Measurements from ENCODE around the gene MYBPC2.

The MYBPC2 gene

GRCh38 chr19:50414864-50415660 is 17.6 kb upstream of the MYBPC2 start:
- intact Hi-C loops (cut with DNase I; ENCODE audit: low total_unique reads): loop anchor here (2.0 kb wide), 1 partner anchor 44 kb away; no protein-coding TSS in a partner anchor
- Histone ChIP-seq H3K4me3 (no peak overlapping the region), H3K9me3 (no peaks in the 10 kb centered on the region), H3K4me1 (peaks cover 0 to 17% (median 10%) of the 10 kb centered on the region in 4 donors), H3K36me3 (peaks cover 0 to 19% (median 1%) of the 10 kb centered on the region in 3 donors), H3K27ac (no peak overlapping the region), H3K27me3 (peaks cover 0 to 36% of the 10 kb centered on the region in 2 donors)
- peak; percentile 68 to 79 for DNase-seq
- TF ChIP-seq, protein P1, sequence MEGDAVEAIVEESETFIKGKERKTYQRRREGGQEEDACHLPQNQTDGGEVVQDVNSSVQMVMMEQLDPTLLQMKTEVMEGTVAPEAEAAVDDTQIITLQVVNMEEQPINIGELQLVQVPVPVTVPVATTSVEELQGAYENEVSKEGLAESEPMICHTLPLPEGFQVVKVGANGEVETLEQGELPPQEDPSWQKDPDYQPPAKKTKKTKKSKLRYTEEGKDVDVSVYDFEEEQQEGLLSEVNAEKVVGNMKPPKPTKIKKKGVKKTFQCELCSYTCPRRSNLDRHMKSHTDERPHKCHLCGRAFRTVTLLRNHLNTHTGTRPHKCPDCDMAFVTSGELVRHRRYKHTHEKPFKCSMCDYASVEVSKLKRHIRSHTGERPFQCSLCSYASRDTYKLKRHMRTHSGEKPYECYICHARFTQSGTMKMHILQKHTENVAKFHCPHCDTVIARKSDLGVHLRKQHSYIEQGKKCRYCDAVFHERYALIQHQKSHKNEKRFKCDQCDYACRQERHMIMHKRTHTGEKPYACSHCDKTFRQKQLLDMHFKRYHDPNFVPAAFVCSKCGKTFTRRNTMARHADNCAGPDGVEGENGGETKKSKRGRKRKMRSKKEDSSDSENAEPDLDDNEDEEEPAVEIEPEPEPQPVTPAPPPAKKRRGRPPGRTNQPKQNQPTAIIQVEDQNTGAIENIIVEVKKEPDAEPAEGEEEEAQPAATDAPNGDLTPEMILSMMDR (IDR thresholded peaks at IDR 0.05): peak; percentile 72 to 85

DNA sequence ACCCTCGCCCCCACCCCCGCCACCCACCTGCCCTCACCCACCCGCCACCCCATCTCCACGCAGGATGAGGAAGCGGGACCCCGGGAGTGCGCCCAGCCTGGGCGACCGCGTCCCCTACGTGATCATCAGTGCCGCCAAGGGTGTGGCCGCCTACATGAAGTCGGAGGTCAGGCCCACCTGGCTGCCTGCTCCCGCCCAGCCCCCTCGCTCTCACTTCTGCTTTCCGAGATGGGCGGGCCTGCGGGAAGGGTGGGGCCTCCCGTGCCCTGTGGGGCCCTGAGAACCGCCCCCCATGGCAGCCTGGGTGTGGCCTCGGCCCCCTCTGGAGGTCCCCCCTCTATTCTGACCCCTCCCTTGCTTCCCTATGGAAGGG is 17.0 kb upstream of the MYBPC2 start:
- no peaks in the 10 kb centered on the region for H3K9me3 ChIP-seq
- TF ChIP-seq, protein P1 (IDR thresholded peaks at IDR 0.05): no peak
- intact Hi-C loops (cut with DNase I; ENCODE audit: low total_unique reads): loop anchor here (2.0 kb wide), 1 partner anchor 45 kb away; no protein-coding TSS in a partner anchor
- no peak for DNase-seq
- peaks cover 0 to 17% (median 10%) of the 10 kb centered on the region in 4 donors for H3K4me1 ChIP-seq
- no peak overlapping the region for H3K4me3 ChIP-seq
- H3K27me3 ChIP-seq: peaks cover 0 to 37% of the 10 kb centered on the region in 2 donors
- H3K36me3 ChIP-seq: peaks cover 0 to 14% (median 0%) of the 10 kb centered on the region in 3 donors
- H3K27ac ChIP-seq: no peak overlapping the region

- no peaks in the 10 kb centered on the region for H3K9me3 ChIP-seq
- H3K36me3 ChIP-seq: peaks cover 0 to 14% (median 0%) of the 10 kb centered on the region in 3 donors
- H3K27ac ChIP-seq: no peak overlapping the region
- peaks cover 0 to 43% of the 10 kb centered on the region in 2 donors for H3K27me3 ChIP-seq
- TF ChIP-seq, protein P1 (IDR thresholded peaks at IDR 0.05): no peak
- intact Hi-C loops (cut with DNase I; ENCODE audit: low total_unique reads): no loop called here
- peaks cover 0 to 17% (median 10%) of the 10 kb centered on the region in 4 donors for H3K4me1 ChIP-seq
- no peak overlapping the region for H3K4me3 ChIP-seq
- DNase-seq: no peak
Measured at GRCh38 chr19:50416034-50416977, 16.4 kb upstream of the MYBPC2 start.

DNA sequence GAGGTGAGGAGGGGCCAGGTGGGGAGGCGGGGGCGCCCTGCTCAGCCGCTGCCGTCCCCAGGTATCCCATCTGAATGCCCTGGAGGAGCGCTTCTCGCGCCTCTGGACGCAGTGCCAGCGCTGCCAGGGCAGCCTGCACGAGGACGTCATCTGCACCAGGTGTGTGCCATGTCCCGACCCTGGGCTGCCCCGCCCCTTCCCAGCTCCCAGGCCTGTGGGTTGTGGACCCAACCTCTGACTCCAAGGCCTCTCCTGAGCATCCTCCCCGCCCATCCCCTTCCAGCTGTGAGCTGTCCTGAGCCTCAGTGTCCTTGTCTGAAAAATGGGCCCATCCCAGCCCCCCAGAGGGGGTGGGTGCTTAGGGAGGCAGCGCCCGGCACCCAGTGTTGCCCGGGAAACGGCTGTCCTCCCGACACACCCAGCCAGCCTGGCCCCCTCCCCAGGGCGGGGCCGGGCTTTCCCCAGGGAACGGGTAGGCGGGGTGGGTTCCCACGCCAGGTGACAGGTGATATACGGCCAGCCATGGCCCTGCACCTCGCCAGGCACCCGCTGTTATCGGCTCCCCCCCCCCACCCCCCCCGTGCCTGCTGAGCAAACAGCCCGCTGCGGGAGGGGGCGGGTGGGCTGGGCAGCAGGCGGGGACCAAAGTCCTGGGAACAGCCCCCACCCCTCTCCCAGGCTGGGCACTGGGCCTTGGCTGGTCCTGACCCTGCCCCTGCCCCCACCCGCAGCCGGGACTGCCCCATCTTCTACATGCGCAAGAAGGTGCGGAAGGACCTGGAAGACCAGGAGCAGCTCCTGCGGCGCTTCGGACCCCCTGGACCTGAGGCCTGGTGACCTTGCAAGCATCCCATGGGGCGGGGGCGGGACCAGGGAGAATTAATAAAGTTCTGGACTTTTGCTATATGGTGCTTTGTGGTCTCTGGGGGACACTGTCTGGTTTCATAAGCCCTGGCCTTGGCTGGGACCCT is 15.3 kb upstream of the MYBPC2 start:
- no peak for DNase-seq
- Histone ChIP-seq H3K9me3 (no peaks in the 10 kb centered on the region), H3K36me3 (peaks cover 0 to 14% (median 0%) of the 10 kb centered on the region in 3 donors), H3K4me1 (peaks cover 0 to 17% (median 10%) of the 10 kb centered on the region in 4 donors), H3K27me3 (peaks cover 0 to 54% of the 10 kb centered on the region in 2 donors), H3K27ac (no peak overlapping the region), H3K4me3 (no peak overlapping the region)
- intact Hi-C loops (cut with DNase I; ENCODE audit: low total_unique reads): no loop called here
- TF ChIP-seq, protein P1 (IDR thresholded peaks at IDR 0.05): no peak

Measured in tibial artery (tissue), 4 donors.